NOMO-1 treated with DMSO at 0.1 percent for 48 hours (cell line): ENCODE data around the gene FPR2.

Source experiments
- DNase-seq: peaks from one replicate; lab custom pipeline; 2025; ENCODE audit not compliant: unreplicated experiment; lab: John Stamatoyannopoulos, UW

The FPR2 gene

GRCh38 chr19:51781999-51782398 lies 21.0 kb downstream of the FPR2 start:
- DNase-seq: no peak

DNA sequence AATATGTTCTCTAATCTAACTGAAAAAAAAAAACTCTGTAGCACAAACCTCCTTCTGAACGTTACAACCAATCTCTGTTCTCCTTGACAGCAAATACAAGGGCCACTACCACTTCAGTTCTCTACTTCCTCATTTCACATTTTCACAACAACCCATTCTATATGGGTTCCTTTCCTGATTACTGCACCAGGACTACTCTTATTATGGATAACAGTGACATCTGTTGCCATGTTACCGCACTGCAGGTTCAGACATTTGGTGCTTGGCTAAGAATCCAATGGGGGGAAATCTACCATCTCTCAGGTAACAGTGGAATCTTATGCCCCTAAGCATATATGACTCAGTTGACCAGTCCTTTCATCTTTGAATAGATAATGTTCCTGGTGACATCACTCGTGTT lies 22.4 kb downstream of the FPR2 start:
- DNase-seq: peak; percentile 96

DNA sequence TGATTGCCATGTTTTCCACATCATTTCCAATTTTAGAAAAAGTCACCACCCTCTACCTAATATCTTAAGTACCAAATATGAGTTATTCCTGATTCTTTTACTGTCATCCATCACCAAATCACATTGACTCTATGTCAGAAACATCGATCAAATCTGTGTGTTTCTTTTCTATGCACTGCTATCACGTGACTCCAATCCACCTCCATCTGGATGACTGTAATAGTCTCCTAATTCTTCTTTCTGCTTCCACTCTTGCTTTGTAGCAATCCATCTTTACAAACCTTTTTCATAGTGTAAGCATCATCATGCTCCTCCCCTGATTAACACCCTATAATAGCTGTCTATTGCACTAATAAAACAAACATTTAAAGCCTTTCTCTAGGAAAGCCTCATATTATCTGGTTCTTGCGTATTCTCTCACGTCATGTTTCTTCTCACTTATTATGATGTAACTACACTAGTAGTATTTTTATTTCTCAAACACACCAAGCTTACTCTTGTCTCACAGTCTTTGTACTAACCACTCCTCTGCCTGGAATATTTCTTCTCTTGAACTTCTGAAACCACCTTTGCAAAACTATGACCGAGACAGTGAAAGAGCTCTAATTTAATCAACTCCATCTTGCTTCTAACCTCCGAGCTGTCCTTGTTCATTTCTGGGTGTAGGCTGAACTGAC lies 23.3 kb downstream of the FPR2 start:
- no peak for DNase-seq

DNA sequence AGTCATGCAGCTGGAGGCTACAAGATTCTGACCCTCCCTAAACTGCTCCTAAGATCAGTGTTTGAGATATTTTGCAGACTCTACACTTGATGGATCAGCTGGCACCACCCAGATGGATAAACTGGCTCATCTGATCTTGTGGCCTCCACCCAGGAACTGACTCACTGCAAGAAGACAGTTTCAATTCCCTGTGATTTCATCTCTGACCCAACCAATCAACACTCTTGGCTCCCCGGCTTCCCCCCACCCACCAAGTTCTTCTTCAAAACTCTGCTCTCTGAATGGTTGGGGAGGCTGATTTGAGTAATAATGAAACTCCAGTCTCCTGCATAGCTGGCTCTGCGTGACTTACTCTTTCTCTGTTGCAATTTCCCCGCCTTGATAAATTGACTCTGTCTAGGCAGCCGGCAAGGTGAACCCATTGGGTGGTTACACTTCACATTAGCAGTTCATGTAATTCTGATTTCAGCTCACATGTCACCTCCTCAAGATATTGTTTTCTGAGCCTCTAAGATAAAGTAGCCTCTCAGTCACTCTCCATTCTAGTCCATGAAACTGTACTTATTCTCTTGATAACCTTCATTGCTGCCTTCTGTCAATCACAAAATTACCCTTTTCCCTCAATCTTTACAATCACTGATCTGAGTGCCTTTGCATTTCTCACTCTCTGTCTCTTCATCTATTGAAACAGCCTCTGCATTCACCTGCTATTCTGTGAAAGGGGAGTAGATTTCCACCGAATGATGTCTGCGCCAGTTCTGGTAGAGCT lies 24.1 kb downstream of the FPR2 start:
- peak; percentile 91 for DNase-seq

- peak; percentile 85 for DNase-seq
Observed at GRCh38 chr19:51786646-51787494, 25.9 kb downstream of the FPR2 start.

- DNase-seq: no peak
Observed at GRCh38 chr19:51788029-51788428, 27.0 kb downstream of the FPR2 start.

- no peak for DNase-seq
Observed at GRCh38 chr19:51789061-51789795, 28.2 kb downstream of the FPR2 start.

DNA sequence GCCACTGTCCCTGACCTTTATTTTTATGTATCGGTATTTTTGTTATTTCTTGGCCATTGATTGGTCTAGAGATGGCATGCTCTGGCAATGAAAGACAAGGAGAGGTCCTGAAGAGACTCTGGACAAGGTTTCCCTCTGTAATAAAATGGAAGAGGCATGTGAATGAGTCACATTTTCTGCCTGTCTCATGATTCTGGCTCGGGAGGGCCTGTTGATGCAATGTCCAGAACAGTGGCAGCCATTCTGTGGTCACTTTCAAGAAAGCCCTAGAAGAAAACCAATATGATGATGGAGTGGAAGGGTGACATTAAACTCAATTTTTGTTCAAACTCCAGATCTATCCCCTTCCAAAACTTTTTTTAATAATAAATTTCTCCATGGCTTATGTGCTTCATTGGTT lies 32.0 kb downstream of the FPR2 start:
- no peak for DNase-seq

GRCh38 chr19:51793994-51794393 lies 33.0 kb downstream of the FPR2 start:
- no peak for DNase-seq

- DNase-seq: no peak
Observed at GRCh38 chr19:51794885-51795490, 34.0 kb downstream of the FPR2 start, which contains the start of gene FPR3. Gene FPR3 (plus strand): TSS chr19:51795157. CDS start chr19:51823749, 28,592 bp downstream.

- no peak for DNase-seq
Observed at GRCh38 chr19:51796195-51796679, 35.3 kb downstream of the FPR2 start.

GRCh38 chr19:51797480-51797879 lies 36.5 kb downstream of the FPR2 start:
- no peak for DNase-seq

DNA sequence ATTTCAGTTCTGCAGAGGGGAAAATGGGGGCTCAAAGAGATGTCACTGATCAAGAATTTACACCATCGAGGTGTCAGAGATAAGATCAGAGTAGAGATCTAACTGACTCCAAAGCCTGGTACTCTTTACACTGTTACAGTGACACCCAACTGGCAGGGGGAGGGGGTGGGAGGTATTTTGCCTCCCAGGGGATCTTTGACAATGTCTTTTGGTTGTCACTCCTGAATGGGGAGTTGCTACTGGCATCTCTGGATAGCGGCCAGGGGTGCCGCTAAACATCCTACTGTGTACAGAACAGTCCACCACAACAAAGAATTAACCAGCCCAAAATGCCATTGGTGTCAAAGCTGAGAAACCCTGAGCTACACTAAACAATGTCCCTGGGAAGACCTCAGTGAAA lies 37.1 kb downstream of the FPR2 start:
- DNase-seq: no peak

DNA sequence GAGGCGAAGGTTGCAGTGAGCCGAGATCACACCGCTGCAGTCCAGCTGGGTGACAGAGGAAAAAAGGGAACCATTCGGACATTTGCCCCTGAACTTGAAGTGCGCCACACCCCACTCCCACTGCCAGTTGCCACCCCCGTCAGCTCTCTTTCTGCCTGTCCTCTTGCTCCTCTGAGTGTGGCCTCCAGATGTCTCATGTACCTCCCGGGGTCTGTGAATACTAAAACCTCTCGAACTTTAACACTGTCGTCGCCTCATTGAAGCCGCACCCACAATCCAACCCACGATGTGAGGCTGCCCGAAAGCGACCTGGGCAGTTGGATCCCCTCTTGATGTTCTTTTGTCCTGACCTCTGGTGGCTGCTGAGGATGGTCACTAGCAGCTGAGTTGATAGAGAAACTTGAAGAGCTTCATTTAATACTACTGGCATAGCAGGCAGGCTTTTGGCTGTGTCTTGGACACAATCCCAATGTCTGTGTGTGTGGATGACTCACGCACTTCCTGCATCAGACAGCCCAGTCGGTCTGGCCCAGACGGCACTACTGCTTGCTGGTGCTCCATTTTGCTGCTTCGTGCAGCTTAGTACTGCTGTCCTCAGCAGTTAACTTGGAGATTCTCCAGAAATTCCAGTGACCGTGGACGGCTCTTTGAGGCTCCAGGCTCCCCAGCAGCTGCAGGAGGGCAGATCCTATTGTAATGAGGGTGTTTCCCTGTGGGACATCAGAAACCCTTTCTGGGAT lies 38.2 kb downstream of the FPR2 start:
- DNase-seq: peak; percentile 43

DNA sequence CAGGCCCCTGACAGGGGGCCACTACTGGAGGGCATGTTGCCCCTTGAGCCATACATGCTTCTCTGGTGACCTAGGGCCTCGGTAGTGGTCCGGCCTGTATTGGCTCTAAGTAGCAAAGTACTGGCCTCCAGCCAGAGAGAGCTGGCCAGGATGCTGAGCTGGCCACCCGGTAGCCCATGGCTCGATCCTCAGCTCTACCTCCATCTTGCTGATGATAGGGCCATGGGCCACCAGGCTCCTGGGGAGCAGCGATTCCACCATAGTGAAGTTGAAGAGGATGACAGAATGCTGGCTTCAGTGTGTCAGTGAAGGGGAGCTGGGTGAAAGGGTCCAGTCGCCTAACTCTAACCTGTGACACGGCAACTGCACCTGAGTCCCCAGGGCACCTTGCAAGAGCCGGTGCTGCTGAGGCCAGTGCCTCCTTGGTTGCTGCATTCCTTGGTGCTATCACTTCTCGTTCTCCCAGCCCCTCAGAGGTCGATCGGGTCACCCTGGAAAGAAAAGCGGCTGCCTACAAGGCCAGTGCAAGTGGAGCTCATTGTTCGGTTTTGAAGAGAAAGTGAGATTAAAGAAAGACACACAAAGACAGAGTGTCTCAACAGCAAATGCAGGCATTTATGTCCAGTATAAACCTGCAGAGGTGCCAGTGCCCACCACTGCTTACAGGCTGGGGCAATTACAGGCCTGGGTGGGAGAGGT lies 38.9 kb downstream of the FPR2 start:
- no peak for DNase-seq

DNA sequence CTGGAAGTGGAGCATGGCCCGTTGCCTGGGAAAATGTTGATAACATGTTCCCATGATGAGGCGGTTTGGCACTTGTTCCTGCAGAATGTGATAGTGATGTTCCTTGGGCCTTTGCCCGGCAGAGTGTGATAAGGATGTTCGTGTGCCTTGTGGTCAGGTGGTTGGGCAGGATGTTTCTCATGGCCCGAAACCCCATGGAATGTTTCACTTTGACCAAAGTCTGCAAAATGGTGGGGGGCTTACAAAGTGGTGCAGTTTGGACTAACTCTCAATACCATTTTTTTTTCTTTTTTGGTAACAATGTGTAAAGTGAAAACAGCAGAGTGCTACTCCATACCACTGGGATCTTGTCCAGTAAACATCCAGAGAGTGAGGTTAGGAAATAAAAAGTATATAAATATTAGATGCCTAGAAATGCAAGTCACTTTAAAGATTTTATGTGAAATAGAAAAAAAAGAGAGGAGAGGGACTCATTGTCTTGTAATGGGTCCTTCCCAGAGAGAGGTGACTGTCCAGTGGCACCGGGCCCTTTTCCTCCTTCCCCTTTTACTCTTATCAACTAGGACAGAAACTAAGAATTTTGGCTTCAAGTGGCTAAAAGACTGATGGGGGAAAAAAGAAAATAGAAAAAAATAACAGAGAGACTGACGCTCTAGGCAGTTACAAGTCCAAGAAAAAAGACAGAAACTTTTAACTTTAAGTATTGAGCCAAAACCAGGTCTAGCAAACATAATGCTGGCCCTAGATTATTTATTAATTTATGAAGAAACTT lies 39.7 kb downstream of the FPR2 start:
- no peak for DNase-seq

- no peak for DNase-seq
Observed at GRCh38 chr19:51802775-51803174, 41.8 kb downstream of the FPR2 start.

DNA sequence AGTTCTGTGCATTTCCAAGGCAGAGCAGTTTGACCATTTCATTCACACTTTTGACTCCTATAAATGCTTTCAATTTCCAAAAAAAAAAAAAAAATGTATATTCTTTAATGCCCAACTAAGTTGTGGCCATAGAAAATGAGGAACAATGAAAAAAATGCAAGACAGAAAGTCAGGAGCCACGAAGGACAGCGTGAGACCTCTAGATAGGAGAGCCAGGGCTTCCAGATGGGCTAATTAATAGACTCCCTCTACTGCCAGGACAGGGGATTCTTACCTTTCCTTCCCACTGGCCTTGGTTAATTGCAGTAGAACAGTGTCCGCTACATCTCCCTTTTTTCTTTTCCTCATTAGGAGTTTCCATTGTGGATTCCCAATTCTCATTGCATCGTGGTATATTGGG lies 42.5 kb downstream of the FPR2 start:
- peak; percentile 7 for DNase-seq
